Loucy (cell line): ENCODE results near the gene HPF1.

Experiments used
- EZH2phosphoT487 ChIP-seq: fragments of 200-600 bp; IDR thresholded peaks from 2 replicates; pipeline ENCODE4 v1.6.1; 2018; ENCODE audit warnings: antibody characterized with exemption, mild to moderate bottlenecking, moderate library complexity, borderline replicate concordance
- TF ChIP-seq, protein P1 (sequence below): fragments of 200-600 bp; sonication (generic); conservative IDR thresholded peaks from 2 replicates; pipeline ENCODE4 v1.5.1; 2014; ENCODE audit warnings: mild to moderate bottlenecking, antibody characterized with exemption, low read length

DNA sequence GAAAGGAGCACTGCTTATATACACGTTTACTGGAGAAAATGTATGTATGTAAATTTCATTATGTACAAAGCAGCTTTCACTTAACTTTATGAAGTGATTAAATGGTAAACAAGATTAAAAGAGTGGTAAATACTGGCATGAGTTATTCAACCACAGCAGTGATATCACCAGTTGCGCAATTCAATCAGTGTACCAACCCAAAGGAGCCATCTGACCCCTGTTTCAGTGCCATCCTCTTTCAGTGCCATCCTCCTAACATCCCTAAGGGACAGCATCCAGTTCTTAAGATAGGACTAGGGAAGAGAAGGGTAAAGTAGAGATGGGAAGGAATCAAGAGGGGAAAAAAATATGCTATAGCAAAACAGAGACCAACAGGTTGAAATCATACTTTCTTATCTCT lies 16.2 kb downstream of the HPF1 start:
- TF ChIP-seq, protein P1, sequence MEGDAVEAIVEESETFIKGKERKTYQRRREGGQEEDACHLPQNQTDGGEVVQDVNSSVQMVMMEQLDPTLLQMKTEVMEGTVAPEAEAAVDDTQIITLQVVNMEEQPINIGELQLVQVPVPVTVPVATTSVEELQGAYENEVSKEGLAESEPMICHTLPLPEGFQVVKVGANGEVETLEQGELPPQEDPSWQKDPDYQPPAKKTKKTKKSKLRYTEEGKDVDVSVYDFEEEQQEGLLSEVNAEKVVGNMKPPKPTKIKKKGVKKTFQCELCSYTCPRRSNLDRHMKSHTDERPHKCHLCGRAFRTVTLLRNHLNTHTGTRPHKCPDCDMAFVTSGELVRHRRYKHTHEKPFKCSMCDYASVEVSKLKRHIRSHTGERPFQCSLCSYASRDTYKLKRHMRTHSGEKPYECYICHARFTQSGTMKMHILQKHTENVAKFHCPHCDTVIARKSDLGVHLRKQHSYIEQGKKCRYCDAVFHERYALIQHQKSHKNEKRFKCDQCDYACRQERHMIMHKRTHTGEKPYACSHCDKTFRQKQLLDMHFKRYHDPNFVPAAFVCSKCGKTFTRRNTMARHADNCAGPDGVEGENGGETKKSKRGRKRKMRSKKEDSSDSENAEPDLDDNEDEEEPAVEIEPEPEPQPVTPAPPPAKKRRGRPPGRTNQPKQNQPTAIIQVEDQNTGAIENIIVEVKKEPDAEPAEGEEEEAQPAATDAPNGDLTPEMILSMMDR = no peak
- no peak for TF ChIP-seq EZH2phosphoT487
